ENCODE results near the gene FRMD5. TPM values are rescaled to one million over a fixed set of nuclear protein-coding genes. Genes with fewer than 3 reads are reported as not detected.

The FRMD5 gene
- total RNA-seq, 1 experiment from 2014 or later, result 17.4 TPM

DNA sequence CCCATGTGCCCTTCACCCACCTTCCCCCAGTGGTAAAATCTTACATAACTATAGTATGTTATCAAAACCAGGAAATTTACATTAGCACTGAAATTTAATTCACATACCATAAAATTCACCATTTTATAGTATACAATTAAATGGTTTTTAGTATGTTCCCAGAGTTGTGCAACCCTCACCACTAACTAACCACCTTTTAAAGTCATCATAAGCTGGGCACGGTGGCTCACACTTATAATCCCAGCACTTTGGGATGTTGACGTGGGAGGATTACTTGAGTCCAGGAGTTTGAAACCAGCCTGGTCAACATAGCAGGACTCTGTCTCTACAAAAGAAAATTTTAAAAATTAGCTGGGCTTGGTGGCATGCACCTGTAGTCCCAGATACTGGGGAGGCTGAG, 13.7 kb downstream of the FRMD5 start:
- Histone ChIP-seq H3K36me3 (ENCODE audit: control insufficient read depth, insufficient read depth, low read length) (no peaks in the 10 kb centered on the region), H3K9me3 (no peaks in the 10 kb centered on the region), H3K27me3 (replicated peaks; ENCODE audit: control insufficient read depth, insufficient read depth, low read length) (no peaks in the 10 kb centered on the region), H3K4me3 (ENCODE audit: low read depth, low read length) (no peak overlapping the region), H3K4me1 (no peaks in the 10 kb centered on the region)
- Mint-ChIP-seq H3K36me3 (ENCODE audit: insufficient read depth, unreplicated experiment) (no peaks in the 10 kb centered on the region), H3K4me3 (ENCODE audit: unreplicated experiment) (no peak overlapping the region), H3K9me3 (ENCODE audit: unreplicated experiment) (no peaks in the 10 kb centered on the region), H3K4me1 (ENCODE audit: low read depth, unreplicated experiment) (peaks cover 13% of the 10 kb centered on the region), H3K27me3 (ENCODE audit: insufficient read depth, unreplicated experiment) (no peaks in the 10 kb centered on the region), H3K27ac (ENCODE audit: unreplicated experiment) (no peak overlapping the region)
- DNase-seq, result no peak
- intact Hi-C loops (cut with micrococcal nuclease; ENCODE audit: unreplicated experiment), result no loop called here
- ChIA-PET CTCF (no interaction called here), POLR2A (no interaction called here)
- no peak for TF ChIP-seq CTCF (IDR thresholded peaks at IDR 0.05; ENCODE audit: insufficient read depth in 1 of 2, low read depth in 1 of 2, low read length in 1 of 2, severe bottlenecking in 1 of 2, unreplicated experiment in 1 of 2)
- no TSS peak for BruUV-seq (replicated peaks)

DNA sequence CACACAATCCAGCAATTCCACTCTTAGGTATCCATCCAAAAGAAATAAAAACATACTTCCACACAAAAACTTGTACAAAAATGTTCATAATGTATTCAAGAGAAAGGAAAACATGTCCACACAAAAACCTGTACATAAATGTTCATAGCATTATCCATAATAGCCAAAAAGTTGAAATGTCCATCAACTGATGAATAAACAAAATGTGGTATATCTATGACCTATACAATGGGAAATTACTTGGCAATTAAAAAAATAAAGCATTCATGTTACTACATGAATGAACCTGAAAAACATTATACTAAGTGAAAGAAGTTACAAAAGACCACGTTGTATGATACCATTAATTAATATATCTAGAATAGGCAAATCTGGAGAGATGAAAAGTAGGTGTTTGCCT, 17.9 kb downstream of the FRMD5 start:
- BruUV-seq (replicated peaks), result no TSS peak
- no peak overlapping the region for H3K4me3 ChIP-seq (ENCODE audit: low read depth, low read length)
- Mint-ChIP-seq H3K4me3 (ENCODE audit: unreplicated experiment) (no peak overlapping the region), H3K27ac (ENCODE audit: unreplicated experiment) (no peak overlapping the region), H3K36me3 (ENCODE audit: insufficient read depth, unreplicated experiment) (no peaks in the 10 kb centered on the region), H3K4me1 (ENCODE audit: low read depth, unreplicated experiment) (peaks cover 13% of the 10 kb centered on the region), H3K27me3 (ENCODE audit: insufficient read depth, unreplicated experiment) (no peaks in the 10 kb centered on the region), H3K9me3 (ENCODE audit: unreplicated experiment) (no peaks in the 10 kb centered on the region)
- H3K36me3 ChIP-seq (ENCODE audit: control insufficient read depth, insufficient read depth, low read length), result no peaks in the 10 kb centered on the region
- ChIA-PET POLR2A (no interaction called here), CTCF (no interaction called here)
- TF ChIP-seq CTCF (IDR thresholded peaks at IDR 0.05; ENCODE audit: insufficient read depth in 1 of 2, low read depth in 1 of 2, low read length in 1 of 2, severe bottlenecking in 1 of 2, unreplicated experiment in 1 of 2), result no peak
- H3K4me1 ChIP-seq, result no peaks in the 10 kb centered on the region
- no peaks in the 10 kb centered on the region for H3K27me3 ChIP-seq (replicated peaks; ENCODE audit: control insufficient read depth, insufficient read depth, low read length)
- H3K9me3 ChIP-seq, result no peaks in the 10 kb centered on the region
- no peak for DNase-seq
- intact Hi-C loops (cut with micrococcal nuclease; ENCODE audit: unreplicated experiment), result no loop called here

GRCh38 chr15:44173813-44174212, 21.3 kb downstream of the FRMD5 start:
- BruUV-seq (replicated peaks), result no TSS peak
- POLR2A ChIA-PET, result no interaction called here
- TF ChIP-seq CTCF (IDR thresholded peaks at IDR 0.05; ENCODE audit: insufficient read depth in 1 of 2, low read depth in 1 of 2, low read length in 1 of 2, severe bottlenecking in 1 of 2, unreplicated experiment in 1 of 2), result no peak

More at GRCh38 chr15:44173813-44174212, 21.3 kb downstream of the FRMD5 start:
- H3K4me3 Mint-ChIP-seq (ENCODE audit: unreplicated experiment), result no peak overlapping the region
- peaks cover 13% of the 10 kb centered on the region for H3K4me1 Mint-ChIP-seq (ENCODE audit: low read depth, unreplicated experiment)
- no peaks in the 10 kb centered on the region for H3K27me3 Mint-ChIP-seq (ENCODE audit: insufficient read depth, unreplicated experiment)
- no peak overlapping the region for H3K27ac Mint-ChIP-seq (ENCODE audit: unreplicated experiment)
- Histone ChIP-seq H3K27me3 (replicated peaks; ENCODE audit: control insufficient read depth, insufficient read depth, low read length) (no peaks in the 10 kb centered on the region), H3K36me3 (ENCODE audit: control insufficient read depth, insufficient read depth, low read length) (no peaks in the 10 kb centered on the region), H3K4me3 (ENCODE audit: low read depth, low read length) (no peak overlapping the region), H3K9me3 (no peaks in the 10 kb centered on the region), H3K4me1 (no peaks in the 10 kb centered on the region)
- intact Hi-C loops (cut with micrococcal nuclease; ENCODE audit: unreplicated experiment), result no loop called here
- CTCF ChIA-PET, result no interaction called here
- no peak for DNase-seq
- no peaks in the 10 kb centered on the region for H3K9me3 Mint-ChIP-seq (ENCODE audit: unreplicated experiment)
- no peaks in the 10 kb centered on the region for H3K36me3 Mint-ChIP-seq (ENCODE audit: insufficient read depth, unreplicated experiment)
